HEK293 (cell line): Measurements from ENCODE around the gene VSTM4.

Experiments
- BCL11A ChIP-seq: fragments of 450-650 bp; formaldehyde crosslinking; IDR thresholded peaks from 2 replicates; pipeline ENCODE4 v1.5.1; 2016; ENCODE audit warnings: low read depth, missing biosample characterization, missing genetic modification characterization
- ZNF114 ChIP-seq: fragments of 450-650 bp; formaldehyde crosslinking; IDR thresholded peaks from 2 replicates; pipeline ENCODE4 v1.5.0; 2017; ENCODE audit warnings: missing biosample characterization, missing genetic modification characterization
- ZNF121 ChIP-seq: fragments of 450-650 bp; formaldehyde crosslinking; IDR thresholded peaks from 2 replicates; pipeline ENCODE4 v1.5.1; 2016; ENCODE audit warnings: missing biosample characterization, missing genetic modification characterization
- ZNF311 ChIP-seq: fragments of 450-650 bp; formaldehyde crosslinking; IDR thresholded peaks from 2 replicates; pipeline ENCODE4 v1.5.1; 2017; ENCODE audit warnings: missing biosample characterization, missing genetic modification characterization, borderline replicate concordance
- ZNF514 ChIP-seq: fragments of 450-650 bp; formaldehyde crosslinking; IDR thresholded peaks from 2 replicates; pipeline ENCODE4 v1.5.1; 2016; ENCODE audit warnings: missing biosample characterization, missing genetic modification characterization
- TF ChIP-seq, protein P1 (sequence below): fragments of 450-650 bp; IDR thresholded peaks from 2 replicates; pipeline ENCODE4 v1.5.1; 2018; ENCODE audit warnings: missing biosample characterization, missing genetic modification characterization
- TF ChIP-seq, protein P2 (sequence below): fragments of 450-650 bp; formaldehyde crosslinking; IDR thresholded peaks from 2 replicates; pipeline ENCODE4 v1.5.1; 2016; ENCODE audit warnings: missing biosample characterization, missing genetic modification characterization
- TF ChIP-seq, protein P3 (sequence below): fragments of 450-650 bp; formaldehyde crosslinking; IDR thresholded peaks from 2 replicates; pipeline ENCODE4 v1.5.1; 2016; ENCODE audit warnings: missing biosample characterization, missing genetic modification characterization
- TF ChIP-seq, protein P4 (sequence below): fragments of 450-650 bp; formaldehyde crosslinking; IDR thresholded peaks from 2 replicates; pipeline ENCODE4 v1.5.1; 2016; ENCODE audit warnings: missing biosample characterization, missing genetic modification characterization

DNA sequence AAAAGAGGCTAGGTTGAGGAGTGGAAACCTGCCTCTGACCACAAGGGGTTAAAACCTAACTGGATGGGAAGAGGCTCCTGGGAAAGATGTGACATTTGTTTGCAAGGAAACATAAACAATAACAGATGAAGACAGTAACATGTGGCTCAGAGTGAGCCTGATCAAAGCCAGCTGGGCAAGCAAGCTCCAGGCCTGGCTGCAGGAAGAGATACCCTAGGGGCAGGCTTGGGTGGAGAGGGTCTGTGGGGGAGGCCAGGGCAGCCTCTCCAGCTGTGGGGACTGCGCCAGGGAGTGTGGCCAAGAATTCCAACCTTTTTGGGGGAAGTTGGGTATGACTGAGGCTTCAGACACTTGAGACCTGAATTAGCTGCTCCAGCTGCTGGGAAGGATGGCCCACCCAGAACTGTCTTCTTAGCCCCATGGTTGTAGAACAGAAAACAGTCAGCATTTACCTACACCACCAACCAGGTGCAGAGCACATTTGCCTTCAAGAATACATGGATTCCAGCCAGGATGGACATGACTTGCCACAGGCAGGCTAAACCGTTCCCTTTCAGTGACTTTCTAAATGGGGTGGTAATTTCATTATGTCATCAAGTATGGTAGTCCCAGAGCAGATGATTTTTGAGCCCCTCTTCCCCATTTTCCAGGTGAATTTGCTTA is 28.9 kb upstream of the VSTM4 start:
- TF ChIP-seq ZNF514 (tag by site-specific recombination) (no peak), ZNF311 (no peak), ZNF121 (no peak), BCL11A (tag by site-specific recombination) (no peak), ZNF114 (tag by site-specific recombination) (no peak)
- TF ChIP-seq, protein P1, sequence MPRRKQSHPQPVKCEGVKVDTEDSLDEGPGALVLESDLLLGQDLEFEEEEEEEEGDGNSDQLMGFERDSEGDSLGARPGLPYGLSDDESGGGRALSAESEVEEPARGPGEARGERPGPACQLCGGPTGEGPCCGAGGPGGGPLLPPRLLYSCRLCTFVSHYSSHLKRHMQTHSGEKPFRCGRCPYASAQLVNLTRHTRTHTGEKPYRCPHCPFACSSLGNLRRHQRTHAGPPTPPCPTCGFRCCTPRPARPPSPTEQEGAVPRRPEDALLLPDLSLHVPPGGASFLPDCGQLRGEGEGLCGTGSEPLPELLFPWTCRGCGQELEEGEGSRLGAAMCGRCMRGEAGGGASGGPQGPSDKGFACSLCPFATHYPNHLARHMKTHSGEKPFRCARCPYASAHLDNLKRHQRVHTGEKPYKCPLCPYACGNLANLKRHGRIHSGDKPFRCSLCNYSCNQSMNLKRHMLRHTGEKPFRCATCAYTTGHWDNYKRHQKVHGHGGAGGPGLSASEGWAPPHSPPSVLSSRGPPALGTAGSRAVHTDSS, result no peak
- TF ChIP-seq, protein P2, sequence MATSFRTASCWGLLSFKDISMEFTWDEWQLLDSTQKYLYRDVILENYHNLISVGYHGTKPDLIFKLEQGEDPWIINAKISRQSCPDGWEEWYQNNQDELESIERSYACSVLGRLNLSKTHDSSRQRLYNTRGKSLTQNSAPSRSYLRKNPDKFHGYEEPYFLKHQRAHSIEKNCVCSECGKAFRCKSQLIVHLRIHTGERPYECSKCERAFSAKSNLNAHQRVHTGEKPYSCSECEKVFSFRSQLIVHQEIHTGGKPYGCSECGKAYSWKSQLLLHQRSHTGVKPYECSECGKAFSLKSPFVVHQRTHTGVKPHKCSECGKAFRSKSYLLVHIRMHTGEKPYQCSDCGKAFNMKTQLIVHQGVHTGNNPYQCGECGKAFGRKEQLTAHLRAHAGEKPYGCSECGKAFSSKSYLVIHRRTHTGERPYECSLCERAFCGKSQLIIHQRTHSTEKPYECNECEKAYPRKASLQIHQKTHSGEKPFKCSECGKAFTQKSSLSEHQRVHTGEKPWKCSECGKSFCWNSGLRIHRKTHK (tag by site-specific recombination), result no peak
- TF ChIP-seq, protein P3, sequence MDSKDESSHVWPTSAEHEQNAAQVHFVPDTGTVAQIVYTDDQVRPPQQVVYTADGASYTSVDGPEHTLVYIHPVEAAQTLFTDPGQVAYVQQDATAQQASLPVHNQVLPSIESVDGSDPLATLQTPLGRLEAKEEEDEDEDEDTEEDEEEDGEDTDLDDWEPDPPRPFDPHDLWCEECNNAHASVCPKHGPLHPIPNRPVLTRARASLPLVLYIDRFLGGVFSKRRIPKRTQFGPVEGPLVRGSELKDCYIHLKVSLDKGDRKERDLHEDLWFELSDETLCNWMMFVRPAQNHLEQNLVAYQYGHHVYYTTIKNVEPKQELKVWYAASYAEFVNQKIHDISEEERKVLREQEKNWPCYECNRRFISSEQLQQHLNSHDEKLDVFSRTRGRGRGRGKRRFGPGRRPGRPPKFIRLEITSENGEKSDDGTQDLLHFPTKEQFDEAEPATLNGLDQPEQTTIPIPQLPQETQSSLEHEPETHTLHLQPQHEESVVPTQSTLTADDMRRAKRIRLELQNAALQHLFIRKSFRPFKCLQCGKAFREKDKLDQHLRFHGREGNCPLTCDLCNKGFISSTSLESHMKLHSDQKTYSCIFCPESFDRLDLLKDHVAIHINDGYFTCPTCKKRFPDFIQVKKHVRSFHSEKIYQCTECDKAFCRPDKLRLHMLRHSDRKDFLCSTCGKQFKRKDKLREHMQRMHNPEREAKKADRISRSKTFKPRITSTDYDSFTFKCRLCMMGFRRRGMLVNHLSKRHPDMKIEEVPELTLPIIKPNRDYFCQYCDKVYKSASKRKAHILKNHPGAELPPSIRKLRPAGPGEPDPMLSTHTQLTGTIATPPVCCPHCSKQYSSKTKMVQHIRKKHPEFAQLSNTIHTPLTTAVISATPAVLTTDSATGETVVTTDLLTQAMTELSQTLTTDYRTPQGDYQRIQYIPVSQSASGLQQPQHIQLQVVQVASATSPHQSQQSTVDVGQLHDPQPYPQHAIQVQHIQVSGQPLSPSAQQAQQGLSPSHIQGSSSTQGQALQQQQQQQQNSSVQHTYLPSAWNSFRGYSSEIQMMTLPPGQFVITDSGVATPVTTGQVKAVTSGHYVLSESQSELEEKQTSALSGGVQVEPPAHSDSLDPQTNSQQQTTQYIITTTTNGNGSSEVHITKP (tag by site-specific recombination), result no peak
- TF ChIP-seq, protein P4, sequence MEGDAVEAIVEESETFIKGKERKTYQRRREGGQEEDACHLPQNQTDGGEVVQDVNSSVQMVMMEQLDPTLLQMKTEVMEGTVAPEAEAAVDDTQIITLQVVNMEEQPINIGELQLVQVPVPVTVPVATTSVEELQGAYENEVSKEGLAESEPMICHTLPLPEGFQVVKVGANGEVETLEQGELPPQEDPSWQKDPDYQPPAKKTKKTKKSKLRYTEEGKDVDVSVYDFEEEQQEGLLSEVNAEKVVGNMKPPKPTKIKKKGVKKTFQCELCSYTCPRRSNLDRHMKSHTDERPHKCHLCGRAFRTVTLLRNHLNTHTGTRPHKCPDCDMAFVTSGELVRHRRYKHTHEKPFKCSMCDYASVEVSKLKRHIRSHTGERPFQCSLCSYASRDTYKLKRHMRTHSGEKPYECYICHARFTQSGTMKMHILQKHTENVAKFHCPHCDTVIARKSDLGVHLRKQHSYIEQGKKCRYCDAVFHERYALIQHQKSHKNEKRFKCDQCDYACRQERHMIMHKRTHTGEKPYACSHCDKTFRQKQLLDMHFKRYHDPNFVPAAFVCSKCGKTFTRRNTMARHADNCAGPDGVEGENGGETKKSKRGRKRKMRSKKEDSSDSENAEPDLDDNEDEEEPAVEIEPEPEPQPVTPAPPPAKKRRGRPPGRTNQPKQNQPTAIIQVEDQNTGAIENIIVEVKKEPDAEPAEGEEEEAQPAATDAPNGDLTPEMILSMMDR (tag by site-specific recombination), result no peak
